HG03039 (cell line): ENCODE measurements around the gene SSPN.

Source experiments
- ATAC-seq: cut with Tn5 transposase; IDR thresholded peaks from one replicate; pipeline ENCODE4 v1.9.1; 2021; ENCODE audit warnings: mild to moderate bottlenecking, moderate library complexity; ENCODE audit not compliant: unreplicated experiment

SSPN gene

DNA sequence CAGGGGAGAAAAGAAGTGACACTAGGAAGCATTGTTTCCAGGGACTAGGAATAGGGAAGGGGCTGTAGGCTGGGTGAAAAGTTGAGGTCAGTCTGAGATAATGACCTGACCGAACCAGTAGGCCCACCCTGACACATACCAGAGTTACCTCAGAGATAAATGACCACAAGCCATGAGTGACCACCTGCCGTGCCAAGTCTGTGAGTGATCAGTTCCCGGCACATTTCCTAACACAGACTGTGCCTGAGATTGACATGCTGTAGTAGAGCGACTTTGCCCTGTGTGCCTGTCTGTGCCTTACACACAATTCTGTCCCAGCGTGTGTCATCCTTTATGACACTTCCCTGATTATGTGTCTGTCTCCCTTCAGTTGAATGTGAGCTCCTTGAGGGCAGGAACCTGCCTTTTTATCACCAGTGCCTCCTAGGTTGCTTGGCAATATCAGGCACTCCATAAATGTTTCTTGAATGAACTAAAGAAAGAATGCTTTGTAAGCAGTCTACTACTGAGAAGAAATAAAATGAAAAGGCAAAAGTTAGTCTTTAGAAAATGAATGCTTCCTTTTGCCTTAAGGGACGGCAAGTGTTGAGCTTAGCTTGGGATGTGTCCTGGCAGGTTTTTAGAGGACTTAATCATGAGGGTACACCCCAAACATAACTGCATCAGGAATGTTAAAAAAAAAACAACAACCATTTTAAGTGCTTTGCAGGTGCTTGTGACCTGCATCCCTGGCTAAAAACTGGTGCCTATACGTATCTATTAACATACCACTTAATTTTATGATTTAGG, 9.6 kb upstream of the SSPN start:
- ATAC-seq: no peak

DNA sequence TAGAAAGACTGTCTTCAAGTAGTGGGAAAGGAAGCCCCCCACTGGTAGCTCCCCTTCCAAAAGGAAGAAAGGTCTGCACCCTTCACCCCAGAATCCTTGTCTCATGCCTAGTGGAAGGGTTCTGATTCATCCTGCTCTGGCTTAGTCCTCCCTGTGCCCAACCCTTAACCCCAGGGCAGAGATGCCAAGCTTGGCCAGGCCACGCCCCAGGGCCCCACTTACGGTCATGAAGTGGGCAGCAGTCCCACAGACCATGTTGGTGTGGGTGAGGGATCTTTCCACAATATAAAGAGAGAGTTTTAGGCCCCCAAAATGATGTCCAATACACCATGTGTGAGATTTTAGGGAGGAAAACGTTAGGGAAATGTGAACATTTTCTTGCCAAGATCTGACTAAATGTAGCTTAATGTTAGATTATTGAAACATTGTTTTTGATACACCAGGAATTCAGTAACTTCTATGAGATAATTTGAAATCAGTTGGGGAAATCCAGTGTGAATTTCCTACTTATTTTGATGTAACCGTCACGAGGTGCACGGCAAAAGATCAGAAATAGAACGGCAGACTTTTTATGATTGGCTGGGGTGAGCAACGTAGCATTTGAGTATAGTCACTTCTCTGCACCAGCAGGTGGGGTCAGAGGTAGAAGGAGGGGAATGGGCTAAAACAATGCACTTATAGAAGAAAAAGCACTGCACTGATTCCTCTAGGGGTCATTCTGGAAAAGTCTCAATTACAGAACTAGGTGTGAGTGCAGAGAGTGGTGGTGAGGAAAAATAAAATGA, 8.2 kb upstream of the SSPN start:
- no peak for ATAC-seq

DNA sequence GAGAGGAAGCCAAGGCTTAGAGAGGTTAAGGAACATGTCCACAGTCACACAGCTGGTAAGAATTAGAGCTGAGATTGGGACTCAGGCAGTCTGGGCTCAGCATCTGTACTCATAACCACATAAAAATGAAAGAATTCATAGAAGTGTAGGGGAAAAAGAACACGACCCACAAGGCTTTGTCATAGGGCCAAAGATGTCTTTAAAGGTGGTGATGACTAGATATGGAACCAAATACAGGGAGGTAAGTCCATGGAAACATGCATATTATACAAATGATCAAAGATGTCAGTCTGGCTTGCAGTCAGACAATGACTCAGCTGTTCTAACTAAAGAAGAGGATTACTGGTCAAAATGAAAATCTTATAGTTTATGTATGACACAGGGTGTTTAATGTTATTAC, 7.2 kb upstream of the SSPN start:
- no peak for ATAC-seq

DNA sequence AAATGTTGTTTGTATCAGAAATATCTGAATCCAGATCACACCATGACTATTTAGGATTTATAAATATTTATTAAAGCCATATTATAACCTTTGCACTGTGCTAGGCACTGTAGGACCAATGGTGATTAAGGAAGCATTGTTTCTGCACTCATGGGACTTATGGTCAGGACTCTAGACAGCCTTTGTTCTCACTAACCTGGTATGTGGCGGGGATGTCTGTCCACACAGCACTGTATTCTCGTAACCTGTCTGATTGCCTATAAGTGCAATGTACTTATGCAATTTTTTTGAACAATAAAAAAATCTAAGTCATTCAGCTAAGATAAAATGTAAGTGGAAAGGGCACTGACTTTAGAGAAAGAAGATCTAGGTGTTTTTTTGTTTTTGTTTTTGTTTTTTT, 6.7 kb upstream of the SSPN start:
- ATAC-seq: no peak

DNA sequence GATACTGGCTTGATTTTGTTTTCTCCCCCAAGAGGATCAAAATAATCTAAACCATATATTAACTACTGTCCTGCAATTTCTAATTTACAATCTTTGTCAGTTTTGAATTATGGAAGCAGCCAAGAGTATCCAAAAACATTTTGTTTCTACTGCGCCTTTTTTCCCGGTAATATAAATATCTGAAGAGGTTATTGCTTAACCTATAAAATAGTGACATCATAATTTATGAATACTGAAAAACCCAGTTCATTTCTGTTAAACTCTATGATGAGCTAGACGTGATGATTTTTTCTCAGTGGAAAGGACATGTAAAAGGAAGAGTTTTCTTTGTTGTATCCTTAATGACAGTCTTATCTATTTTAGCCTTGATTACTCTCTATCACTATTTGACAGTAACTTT, 3.2 kb upstream of the SSPN start:
- no peak for ATAC-seq

DNA sequence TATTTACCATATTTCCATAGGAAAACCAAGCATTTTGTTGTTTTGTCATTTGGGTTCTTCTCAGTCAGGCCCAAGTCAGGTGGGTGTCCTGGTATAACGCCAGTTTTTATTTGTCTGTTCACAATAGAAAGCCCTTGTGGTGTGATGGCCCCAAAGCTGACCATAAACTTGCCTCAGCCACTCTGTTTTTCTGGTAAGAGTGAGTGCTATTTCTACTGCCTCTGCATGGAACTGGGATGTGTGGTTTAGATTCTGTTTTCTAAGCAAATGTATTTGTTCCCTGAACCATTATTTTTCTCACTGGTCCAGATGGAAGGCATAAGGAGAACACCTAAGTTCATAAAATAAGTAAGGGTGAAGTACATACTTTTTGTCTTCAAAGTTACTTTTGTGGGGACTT, 1.8 kb upstream of the SSPN start:
- ATAC-seq: no peak

DNA sequence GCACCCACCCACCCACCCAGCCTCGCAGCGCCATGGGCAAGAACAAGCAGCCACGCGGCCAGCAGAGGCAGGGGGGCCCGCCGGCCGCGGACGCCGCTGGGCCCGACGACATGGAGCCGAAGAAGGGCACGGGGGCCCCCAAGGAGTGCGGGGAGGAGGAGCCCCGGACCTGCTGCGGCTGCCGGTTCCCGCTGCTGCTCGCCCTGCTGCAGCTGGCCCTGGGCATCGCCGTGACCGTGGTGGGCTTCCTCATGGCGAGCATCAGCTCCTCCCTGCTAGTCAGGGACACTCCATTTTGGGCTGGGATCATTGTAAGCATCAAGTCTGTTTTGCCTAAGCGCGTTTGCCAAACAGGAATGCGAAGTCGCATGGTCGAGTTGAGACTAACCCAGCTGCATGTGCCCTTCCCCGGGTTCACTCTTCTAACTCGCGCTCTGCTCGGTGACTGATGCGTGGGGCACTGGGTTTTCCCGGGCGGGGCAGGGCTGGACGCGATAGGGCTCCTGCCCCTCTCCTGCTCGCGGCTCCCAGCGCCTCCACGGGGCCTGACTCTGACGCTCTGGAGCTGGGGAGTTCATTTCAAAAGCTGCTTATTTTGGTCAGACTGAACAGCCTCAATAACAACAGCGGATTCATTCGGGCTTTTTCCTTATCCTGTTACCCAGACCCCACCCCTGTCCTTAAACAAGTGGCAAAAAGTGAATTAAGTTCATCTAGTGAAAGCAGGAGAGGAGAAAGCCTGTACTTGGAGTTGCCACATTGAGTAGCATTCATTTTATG, 458 bp downstream of the SSPN start:
- ATAC-seq: no peak

DNA sequence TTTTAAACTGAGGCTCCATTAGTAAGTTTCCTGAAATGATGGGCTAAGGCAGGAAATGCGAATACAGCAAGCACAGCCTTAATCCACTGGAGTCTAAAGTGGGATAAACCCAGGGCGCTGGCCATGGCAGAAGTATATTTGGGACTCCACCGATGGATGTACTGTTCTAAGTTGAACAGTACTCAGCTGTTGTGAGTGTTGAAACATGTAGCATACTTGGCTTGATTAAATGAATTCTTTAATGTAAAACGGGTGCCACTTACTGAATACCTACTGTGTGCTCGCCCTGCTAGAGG, 996 bp downstream of the SSPN start:
- ATAC-seq: no peak

DNA sequence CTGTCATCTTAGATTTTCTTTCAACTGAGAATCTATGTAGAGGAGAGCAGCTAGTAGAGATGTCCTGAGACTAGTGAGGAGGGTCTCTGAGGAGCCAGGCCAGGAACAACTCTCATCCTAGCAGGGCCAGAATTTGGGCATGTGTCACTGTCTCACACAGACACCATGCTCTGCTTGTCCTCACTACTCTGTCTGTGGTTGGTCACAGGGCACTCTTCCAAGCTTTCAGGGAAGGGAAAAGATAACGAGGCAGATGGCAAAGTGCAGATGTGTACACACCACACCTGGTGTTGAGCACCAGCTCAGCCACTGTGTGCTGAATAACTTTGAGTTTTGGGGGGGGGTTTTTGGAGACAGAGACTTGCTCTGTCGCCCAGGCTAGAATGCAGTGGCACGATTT, 2.5 kb downstream of the SSPN start:
- ATAC-seq: no peak

DNA sequence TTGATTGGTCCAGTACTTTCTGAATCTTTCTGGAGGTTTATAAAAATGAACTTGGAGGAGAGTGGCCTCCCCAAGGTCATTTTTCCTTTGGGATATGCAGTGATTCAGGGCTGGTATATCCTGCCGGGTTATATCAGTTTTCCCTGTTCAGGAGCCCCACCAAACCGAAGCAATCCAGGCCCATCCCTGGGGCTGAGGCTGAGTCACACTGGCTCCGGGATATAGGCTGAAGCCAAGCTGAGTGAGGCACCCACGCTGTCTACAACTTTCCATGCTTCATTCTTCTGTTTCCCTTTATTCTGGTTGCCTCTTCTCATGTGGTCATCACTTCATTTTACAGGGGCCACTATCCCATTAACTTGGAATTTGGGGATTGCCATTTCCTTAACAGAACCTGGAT, 3.4 kb downstream of the SSPN start:
- ATAC-seq: no peak

DNA sequence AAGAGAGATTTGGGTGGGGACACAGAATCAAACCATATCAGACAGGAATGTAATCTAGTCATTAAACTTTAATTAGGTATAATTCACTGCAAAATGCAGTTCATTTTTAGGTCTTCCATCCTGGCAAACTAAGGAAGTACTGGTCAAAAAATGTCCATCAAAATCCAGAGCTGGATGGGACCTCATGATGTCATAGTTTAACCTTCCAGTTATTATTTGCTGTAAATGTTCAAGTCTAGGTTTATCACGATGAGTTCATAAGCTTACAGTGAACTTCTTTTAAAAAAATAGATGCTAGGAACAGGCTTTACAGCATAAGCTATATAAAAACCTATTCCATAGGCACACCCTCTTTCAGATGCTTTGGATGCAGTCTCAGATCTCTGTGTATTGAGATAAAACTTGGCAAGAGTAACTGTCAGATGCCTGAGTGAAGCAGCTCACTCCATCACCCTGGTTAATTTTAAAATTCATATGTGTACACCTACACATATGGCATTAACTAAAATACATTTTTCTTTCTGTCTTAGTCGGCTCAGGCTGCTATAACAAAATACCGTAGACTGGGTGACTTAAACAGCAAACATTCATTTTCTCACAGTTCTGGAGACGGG, 7.9 kb downstream of the SSPN start:
- ATAC-seq: no peak

DNA sequence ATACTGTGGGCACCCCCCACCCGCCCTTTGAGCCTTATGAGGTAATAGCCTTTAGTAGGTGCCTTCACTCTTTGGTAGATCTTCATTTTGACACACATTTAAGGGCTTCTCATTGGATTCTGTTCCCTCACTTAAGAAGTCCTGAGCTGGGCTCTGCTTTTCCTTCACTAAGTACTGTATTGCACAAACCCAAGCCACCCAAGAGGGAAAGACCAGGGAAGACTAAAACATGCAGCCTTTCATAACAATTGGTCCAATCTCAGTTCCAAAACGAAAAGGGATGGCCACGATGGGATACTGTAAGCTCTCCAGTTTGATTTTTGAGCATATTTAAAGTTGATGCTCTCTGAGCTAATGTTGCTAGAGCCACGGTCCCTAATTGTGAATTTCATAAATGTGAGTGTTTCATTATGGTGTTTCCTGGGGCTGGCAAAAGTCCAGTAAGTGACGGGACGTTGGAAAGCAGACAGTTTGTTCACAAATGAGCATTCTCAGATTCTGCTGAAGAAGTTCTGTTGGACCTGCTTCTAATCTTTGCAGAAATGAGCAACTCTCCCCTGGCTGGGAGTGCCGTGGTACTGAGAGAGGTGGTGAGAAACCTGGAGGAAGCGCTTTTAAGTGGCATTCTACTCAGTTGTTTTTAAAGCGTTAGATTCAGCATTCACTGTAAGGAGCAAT, 9.4 kb downstream of the SSPN start:
- ATAC-seq: no peak

DNA sequence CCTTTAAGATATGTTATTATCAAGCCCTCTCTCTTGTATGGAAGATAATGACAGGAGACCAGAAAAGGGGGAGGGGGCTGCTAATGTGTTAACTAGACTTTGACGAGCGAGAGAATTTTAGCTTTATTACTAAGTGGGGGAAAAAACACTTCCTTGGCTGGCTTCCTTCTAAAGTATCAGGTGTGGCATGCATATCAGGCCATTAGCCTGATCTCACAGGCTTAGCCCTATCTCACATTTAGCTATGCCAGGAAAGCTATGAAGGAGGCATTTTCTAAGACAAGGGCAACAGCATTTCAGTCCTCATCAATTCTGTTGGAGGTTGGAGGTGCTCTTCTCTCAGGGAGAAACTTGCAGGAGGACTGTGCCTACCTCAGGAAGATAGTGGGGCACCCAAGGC, 9.9 kb downstream of the SSPN start:
- no peak for ATAC-seq

DNA sequence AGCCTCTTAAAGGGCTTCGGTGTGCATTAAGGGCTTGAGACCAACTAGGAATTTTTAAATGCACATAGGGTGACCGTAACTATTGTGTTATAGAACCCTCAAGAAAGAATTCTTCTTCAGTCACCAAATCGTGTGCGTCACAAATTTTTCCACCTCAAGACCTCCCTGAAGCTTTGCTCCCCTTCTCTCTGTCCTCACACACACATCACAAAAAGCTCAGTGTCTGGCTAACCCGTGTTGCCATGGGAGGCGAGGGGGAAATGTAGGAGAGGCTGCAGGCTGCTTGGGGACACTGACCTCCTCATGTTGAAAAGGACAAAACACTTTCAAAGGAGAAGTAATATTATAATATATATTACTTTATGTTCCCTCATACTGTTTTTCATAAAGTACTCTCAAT, 10.6 kb downstream of the SSPN start:
- no peak for ATAC-seq

DNA sequence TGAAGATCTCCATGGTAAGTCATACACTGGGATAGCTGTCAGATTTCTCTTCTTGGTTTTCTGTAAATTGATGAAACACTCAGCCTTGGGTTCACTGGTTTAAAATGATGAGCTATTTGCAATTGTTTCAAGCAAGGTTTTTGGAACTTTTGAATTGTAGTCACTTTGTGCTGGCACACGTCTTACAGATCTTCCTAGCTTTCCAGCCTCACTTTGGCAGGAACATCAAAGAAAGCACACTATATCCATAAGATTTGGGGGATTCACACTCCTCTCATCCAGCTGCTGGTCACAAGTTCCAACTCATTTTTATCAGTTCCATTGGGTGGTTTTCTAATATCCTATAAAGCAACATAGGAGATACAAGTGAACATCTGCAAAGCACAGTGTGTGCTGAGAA, 16.0 kb downstream of the SSPN start:
- no peak for ATAC-seq

DNA sequence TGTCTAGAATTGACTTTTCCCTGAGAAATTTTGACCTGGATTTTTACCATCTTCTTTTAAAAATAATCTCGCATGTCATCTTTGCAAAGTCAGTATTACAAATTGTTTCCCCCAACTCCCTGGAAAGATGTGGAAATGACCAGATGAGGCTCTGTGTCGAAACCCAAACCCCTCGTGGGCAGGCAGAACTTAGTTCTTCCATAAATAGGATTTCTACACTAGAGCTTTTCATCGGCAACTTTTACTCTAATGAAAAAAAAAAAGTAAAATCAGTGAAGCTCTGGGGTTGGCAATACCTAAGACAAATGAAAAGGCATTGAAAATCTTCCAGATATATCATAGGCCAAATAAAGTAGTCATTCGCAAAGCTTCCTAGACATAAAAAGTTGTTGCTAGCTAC, 17.0 kb downstream of the SSPN start:
- ATAC-seq: no peak

DNA sequence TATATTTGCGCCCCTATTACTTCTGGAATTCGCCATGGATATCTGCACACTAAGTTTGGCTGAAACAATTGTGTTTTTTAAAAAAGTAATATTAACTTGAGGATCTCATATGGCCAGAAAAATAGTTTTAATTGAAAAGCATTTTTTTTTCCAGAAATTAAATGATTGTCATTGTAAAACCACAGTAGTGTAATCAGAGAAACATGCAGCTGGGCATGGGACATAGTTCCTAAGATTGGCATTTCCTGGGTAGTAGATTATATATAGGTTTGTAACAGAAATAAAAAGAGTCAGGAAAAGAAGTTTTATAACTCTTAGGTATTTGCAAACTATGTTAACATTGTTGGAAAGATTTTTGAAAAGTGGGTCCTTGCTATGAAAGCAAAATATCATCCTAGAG, 17.6 kb downstream of the SSPN start:
- ATAC-seq: no peak

DNA sequence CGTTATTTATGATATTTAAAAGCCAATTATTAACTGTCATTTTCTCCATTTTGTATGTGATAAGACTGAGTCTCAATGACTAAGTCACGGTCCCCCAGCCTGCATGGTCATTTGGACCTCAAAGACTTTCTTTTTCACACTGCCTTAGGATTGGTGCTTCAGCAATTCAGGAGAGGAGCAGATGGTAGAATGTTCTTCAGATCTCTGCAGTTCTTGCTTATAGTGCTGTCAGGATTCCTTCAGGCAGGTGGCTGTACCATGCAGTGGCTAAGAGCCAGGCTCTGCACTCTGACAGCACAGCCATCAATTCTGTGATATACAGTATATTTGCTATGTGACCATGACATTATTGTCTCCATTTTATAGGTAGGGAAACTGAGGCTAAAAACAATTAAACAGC, 18.7 kb downstream of the SSPN start:
- no peak for ATAC-seq

DNA sequence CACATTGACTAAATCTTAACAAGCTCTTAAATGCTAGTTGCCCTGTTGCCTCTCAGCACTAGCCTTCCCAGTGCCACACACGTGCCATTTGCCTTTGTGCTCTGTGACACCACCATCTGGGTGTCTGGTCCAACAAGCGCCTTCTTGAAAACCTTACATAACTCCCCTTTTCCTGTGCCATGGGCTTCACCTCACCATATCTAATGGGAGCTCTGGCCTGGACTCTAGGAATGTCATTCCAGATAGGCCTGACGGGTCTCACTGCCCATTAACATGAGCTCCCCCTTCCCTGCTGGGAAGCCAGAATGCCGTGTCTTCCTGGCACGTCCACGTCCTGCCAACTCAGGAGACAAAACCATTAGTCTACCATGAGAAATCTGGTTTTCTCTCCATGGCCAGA, 24.4 kb downstream of the SSPN start:
- no peak for ATAC-seq

DNA sequence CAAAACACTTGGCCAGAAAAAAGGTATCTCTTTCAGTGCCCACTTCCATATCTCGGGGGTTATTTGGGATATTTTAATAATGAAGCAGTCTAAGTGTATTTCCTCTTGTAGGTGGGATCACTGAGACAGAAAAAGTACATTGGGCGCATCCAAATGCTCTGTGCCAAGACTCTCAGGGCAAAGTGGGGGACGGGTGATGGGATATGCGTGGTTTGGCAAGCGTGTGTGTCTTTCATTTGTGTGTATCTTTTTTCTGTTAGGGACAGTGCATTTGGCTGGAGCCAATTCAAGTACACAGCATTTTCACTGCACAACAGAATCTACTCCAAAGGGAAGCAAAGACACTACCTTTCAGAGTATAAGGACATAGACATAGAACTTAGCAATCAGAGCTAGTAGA, 29.3 kb downstream of the SSPN start:
- no peak for ATAC-seq

DNA sequence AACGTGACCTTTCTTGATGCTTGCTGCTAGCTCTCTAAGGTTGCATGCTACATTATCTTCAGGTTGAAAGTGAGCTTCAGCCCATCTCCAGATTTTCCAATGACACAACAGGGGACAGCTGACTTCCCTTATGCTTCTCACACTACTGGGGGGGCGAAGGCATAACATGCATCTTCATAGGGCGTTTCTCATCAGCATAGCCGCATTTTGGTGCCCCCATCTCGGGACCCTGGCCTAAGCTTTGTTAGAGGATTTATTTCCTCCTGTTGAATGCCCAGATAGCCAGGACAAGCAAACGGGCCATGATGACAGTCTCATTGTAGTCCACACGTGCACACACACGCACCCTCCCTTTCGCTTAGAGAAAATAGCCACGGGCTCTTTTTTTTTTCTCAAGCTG, 30.7 kb downstream of the SSPN start:
- no peak for ATAC-seq
